Medulla oblongata (tissue), 1 donor: ENCODE measurements around the gene MEPE.

ENCODE experiments used
- DNase-seq: peaks from one replicate; pipeline ENCODE4 v3.0.0-alpha.2; 2015; ENCODE audit errors: extremely low spot score

Gene MEPE

DNA sequence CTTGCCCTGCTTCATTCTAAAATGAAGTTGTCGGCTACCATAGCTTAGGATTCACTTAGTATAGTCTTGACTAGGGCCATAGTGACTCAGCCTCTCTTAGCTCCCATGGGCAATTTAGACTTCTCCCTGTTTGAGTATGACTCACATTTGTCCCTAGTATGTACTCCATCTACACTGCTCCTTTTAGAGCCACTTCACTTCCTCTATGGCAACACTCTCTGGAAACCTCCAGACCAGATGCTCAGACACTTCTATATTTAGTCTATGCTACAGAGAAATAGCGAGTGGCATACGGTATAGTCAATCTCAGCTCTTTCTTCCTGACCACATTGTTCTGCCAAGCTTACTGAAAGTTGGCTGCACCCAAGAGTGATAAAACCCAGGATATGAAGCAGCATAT lies 11.2 kb downstream of the MEPE start:
- peak; percentile 83 for DNase-seq

DNA sequence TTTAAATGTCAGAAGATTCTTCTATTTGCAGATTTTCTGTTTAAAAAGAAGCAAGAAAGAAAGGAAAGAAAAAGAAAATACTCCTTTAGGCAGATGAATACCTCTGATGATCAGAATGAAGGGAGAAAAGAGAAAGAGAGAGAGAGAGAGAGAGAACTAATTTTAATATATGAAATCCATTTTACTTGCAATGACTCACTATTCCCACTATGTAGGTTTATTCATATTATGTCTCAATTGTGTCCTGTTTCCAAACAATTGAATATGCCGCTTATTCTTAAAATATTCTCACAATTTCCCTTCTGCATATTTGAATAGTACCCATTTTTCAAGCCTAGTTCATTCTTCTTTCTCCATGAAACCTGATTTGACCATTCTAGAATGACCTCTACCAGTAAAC lies 11.7 kb downstream of the MEPE start:
- DNase-seq: no peak

DNA sequence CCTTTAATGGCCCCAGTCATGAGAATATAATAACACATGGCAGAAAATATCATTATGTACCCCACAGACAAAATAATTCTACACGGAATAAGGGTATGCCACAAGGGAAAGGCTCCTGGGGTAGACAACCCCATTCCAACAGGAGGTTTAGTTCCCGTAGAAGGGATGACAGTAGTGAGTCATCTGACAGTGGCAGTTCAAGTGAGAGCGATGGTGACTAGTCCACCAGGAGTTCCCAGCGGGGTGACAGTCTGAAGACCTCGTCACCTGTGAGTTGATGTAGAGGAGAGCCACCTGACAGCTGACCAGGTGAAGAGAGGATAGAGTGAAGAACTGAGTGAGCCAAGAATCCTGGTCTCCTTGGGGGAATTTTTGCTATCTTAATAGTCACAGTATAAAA lies 13.5 kb downstream of the MEPE start:
- no peak for DNase-seq

DNA sequence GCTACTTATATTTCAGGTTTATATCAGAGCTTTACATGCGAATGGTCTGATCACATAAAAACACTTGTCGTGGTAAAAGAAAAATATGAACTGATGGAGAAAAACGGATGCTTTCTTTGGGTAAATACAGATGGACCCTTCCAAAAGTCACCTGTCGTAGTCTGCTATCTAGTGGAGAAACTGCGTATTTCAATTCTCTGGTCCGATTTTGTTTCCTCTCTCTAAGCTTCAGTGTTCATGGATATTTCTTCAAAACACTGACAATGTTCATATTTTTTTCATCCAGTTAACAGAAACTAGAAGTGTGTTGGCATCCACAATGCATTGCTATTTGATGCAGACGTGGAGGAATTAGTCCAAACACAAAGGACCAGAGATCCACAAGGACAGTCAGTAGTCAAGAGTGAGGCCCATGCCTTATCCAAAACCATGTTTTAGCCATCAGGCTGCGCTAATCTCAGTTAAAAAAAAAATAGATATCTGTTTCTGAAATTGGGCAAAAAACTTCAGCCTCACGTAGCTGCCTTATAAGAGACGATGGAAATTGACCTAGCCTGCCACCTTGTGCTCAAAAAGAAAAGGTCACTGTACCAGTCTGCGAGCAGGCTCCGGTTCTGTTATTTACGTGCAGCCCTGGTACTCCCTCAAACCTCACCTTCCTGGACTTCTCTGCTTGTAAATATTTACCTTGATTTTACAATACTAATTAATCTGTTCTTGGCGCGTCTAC lies 16.0 kb downstream of the MEPE start:
- peak; percentile 93 for DNase-seq

DNA sequence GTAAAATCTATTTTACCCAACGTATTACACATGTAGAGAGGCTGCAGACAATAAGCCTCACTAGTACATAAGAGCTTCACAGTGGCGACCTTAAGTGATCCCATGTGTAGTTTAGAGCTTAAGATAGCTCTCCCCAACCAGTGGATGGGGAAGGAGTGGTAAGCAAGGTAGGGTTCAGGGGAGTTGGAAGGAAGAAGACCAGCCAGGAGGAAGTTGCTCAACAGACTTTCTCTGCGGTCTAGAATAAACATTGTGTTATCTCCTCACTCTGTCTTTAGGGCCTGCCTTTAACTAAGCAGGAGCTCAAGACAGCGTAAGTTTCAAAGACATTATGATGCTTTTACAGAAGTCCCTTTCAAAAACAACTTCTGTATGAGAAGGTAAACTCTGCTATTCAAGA lies 16.8 kb downstream of the MEPE start:
- DNase-seq: peak; percentile 70

DNA sequence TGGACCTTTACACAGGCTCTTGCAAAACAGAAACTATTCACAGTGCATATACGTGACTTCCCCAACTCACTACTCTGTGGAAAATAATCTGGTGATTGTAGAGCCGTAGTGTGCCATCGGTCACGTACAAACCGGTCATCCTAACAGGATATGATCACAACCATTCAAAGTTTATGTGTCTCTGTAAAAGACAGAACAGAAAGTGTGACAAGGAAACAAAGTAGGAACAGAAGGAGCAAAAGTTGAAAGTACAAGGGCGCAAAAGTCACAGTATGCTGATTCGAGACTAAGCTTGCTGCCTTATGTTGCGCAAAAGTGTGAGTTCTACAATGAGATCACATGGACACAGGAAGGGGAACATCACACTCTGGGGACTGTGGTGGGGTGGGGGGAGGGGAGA lies 18.6 kb downstream of the MEPE start:
- peak; percentile 81 for DNase-seq

DNA sequence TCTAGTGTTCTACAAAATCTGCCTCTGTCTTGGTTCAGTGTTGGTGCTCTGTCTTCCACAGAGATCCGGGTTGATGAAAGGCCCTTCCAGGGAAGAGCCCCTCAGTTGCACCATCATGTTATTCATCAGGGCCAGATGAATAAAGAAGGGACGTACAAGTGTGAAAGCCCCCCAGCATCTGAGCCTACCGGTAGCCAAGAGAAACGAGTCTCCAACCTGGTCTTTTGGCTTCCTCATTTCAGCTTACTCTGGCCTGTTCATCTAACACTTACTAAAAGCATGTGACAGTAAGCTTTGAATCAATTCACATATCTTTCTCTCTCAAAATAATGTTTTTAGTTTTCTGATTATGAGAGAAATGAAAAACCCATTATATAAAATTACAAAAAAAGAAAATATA lies 19.2 kb downstream of the MEPE start:
- DNase-seq: no peak

DNA sequence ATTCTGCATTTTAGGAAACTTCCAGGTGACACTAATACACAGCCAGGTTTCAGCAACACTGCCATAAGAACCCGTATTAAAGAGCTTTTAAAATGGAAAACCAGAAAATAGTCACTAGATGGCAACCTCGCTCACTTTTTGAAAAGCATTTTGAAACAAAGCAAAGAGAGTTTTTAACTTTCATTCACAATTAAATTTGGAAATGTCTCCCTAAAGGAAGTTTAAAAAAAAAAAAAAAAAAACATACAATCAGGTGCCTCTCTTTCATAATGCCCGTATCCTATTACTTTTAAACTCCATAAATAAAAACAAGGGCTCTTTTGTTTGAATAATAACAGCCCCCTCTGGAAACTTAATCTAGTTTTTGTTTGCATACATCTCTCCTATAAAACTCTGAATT lies 20.3 kb downstream of the MEPE start:
- peak; percentile 89 for DNase-seq

DNA sequence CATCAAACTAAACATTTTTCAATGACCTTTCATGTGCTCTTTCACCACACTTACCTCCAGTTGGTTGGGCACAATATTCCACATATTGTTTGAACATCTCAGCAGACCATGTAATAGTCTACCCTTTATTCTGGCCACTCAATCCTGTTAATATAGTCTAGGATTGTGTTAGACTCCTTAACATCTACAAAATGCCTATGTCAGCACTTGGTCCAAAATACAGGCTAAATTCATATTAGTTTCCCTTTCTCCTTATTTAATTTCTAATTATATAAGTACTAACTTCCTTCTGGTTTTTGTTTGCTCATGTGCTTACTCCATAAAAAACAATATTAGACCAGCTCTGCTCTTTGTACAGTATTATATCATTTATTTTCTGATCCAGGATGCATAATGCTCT lies 21.1 kb downstream of the MEPE start:
- DNase-seq: no peak

DNA sequence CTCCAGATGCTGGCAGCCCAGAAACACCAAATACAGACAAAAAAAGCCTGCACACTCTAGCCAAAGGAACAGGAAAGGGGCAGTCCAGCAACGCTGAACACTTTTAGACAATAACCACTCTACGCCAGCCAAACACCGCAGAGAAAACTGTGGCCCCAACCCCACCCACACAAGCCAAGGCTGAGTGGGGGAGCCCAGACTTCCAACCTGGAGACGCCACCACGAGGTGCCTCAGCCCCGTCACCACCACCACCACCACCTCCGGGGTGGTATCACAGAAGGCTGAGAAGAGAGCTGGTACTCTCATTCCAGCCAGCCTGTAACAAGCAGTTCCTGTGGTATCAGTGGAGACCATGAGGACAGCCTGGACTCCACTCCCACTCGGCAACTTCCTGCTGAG lies 22.8 kb downstream of the MEPE start:
- DNase-seq: no peak

DNA sequence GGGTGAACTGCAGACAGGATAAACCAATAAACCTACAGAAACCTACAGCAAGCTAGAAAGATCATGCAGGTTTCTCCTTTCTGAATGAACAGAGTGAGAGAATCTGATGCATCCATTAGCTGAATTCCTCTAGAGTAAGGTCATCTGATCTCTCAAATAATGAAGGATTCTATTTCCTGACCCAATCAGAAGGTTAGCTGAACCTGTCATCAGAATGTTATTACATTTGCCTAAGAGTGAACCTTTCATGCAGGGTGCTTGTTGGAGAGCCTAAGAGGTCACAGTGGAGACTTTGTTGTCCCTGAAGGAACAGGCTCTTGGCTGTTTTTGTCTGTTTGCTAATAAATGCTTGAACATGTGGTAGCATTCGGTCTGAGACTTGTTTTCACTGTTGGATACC lies 24.0 kb downstream of the MEPE start:
- DNase-seq: no peak

DNA sequence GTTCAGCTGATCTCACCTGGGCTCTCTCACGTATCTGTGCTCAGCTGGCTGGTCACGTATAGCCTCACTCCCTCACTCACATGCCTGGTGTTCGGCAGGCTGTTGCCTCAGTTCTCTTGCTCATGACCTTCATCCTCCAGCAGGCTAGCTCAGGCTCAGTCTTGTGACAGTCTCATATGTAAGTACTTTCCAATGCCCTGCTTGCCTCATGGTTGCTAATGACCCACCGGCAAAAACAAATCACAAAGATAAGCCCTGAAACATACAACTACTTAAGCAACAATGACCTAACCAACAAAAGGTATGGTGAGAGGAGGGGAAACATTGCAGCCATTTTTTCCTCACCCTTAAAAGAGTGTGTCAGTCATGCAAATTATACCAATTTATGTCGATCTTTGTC lies 25.0 kb downstream of the MEPE start:
- DNase-seq: no peak

DNA sequence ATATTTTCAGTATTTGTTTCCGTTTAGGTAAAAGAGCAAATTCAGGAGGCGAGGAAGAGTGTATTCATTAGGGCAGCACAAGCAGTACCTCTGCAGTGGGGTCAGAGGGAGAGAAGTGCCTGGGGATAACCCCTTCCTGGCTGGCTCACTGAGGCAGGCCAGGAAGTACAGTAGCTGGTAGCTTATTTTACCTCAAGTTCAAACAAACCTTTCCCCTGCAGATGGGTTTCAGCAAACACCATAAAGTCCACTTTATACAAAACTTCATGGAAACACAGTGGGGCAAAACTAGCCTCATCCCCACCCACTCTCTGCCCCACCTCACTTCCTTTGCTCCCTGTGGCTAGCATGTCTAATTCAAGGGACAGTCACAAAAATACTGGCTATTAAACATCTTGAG lies 29.5 kb downstream of the MEPE start:
- DNase-seq: no peak

DNA sequence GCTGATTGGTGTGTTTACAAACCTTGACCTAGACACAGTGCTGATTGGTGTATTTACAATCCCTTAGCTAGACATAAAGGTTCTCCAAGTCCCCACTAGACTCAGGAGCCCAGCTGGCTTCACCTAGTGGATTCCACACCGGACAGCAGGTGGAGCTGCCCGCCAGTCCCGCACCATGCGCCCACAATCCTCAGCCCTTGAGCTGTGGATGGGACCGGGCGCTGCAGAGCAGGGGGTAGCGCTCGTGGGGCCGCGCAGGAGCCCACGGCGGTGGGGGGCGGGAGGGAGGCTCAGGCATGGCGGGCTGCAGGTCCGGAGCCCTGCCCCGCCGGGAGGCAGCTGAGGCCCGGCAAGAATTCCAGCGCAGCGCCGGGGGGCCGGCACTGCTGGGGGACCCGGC lies 30.7 kb downstream of the MEPE start:
- DNase-seq: no peak

DNA sequence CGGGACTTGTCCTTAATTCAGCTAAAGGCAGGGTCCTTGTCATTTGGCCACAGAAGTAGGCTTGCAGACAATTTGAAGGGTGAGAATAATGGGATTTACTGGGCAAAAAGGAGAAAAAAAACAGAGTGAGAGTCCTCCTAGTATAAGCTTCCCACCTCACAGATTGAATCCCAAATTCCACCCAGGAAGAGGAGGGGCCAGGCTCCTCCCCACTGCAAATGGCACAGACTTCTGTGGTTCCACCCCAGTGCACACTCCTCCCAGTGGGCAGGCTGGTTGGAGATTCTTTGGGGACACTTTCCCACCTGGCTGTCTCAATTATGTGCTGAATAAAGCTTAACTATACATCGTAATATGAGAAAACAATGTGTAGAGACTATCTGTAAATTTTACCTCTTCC lies 31.6 kb downstream of the MEPE start:
- no peak for DNase-seq

DNA sequence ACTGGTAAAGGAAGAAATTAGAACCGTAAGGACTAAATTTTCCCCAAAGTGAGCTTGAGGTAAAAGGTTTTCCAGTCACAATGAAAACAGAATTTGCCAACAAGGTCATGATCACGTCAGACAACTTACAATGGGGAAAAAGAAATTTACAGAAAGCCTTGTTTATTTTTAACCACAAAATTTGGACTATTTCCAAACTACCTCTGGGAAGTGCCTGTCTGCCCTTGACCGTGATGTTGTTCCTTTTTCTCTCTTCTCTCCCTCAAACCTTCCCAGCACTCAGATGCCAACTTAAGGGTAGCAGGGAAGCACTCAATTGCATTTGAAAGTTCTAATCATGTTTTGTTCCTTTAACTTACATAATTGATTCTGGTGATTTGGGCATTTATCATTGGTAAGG lies 32.5 kb downstream of the MEPE start:
- no peak for DNase-seq

DNA sequence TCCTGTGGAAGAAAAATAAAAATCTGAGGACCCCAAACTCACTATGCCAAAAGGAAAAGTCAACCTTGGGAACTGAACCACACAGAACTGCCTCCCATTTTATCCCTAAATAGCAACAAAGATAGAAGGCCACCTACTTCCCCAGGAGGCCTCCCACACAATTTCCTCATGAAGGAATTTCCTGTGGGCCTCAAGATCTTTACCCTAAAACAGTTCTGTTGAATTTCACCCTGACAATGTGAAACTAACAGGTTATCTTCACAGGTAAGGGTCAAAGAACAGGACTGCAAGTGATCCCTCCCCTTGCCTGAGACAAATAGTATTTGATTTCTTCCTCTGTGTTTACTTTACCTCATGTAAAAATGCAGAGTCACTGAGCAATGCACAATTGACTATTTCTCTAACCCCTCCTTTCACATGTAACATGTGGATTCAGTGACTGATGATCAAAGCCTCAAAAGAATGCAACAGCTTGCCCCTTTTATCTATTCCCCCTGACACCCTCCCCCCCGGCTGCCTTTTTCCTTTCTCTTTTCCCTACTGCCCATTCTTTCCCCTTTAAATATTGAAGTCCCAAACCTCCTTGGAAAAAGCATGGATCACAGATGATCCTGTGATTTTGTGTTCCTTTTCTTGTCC lies 33.3 kb downstream of the MEPE start:
- no peak for DNase-seq

DNA sequence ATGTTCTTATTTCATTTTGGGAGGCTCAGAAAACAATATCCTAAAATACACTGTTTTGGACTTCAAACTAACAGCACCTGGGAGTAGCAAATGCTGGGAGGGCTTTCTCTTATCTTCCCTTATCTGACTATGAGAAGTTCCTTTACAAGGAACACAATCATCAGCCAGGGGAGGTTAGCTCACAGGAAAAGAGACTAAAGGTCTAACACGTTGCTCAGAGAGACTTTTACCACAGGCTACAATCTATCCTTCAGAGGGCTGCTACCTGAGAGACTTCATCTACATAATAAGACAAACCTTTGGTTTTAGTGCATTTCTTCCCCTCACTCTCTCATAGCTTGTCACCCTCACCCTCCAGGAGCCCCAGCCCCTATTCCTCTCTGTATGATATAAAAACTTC lies 35.8 kb downstream of the MEPE start:
- DNase-seq: no peak

DNA sequence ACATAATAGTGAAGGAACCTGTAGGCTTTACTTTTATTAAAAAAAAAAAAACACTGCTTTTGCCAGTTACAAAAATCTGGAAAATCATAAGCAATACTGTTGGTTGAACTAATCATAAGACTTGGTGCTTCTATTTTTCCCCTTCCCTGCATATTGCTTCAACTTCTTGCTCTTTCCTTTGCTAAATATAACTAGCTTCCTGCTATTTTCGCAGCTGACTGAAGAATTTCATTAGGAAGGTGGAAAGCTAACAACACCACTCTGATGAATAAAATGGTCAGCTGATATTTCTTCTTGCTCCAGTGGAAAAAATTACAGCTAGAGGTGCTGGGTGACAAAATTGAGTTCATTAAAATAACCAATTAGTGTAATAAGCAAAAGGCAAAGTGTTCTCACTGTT lies 39.3 kb downstream of the MEPE start:
- no peak for DNase-seq

DNA sequence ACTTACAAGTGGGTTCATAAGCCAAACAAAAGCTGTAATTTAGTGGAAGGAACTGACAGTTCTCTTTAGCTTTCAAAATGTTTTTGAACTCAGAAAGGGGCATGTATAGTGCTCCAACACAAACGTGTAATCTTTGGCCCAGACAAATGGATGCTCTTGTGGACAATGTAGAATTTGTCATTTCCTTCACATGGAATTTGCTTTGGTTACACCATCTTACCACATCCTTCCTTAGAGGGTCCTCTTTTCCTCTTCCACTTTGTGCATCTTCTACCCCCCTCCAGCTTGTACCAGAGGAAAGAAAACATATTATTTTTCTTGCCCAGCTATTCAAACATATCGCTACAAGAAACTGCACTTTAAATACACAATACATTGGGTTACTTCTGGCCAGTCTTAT lies 42.4 kb downstream of the MEPE start:
- DNase-seq: no peak

DNA sequence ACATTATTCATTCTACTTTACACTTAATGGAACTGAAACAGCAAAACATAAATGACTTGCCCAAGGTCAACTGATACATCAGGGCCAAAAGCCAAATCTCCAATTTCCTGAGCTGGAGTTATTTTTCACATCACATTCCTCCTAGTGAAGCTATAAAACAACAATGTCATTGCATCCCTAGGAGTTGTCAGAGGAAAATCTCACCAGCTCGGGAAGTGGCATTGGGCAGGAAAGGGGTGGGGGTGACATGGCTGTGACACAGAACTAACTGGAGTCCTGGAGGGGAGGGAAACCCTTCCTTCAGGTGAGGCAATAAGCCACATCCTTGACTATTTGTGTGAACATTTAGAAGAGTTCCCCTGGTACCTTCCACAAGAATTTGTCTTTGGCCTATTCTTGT lies 47.3 kb downstream of the MEPE start:
- DNase-seq: no peak

DNA sequence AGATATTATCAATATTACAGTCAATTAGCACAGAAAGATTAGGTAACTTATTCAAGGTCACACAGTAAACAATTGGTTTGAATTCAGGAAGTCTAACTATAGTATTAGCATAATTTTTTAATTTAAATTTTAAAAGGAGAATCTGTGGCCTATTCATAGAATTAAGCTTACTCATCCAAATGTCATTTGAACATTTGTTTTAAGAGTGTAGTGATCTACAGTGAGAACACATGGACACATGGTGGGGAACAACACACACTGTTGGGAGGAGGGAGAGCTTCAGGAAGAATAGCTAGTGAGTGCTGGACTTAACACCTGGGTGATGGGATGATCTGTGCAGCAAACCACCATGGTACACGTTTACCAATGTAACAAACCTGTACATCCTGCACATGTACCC lies 48.3 kb downstream of the MEPE start:
- no peak for DNase-seq

DNA sequence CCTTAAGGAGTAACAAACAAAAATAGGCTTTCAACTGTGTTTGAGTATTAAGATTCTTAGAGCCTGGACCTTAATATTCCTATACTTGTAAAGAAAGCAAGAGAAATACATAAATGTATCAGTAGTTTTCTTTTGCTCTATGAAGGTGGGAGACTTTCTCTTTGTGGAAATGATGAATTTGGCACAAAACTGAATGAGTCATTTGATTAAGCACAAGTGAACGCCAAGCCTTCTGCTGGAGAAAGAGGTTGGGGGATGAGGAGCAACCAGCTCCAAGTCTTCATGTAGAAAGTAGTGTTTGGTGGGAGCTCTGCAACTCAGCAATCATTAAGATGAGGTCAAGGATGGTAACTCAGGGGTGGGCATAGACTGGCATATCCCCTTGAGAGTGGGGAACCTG lies 49.6 kb downstream of the MEPE start:
- no peak for DNase-seq

DNA sequence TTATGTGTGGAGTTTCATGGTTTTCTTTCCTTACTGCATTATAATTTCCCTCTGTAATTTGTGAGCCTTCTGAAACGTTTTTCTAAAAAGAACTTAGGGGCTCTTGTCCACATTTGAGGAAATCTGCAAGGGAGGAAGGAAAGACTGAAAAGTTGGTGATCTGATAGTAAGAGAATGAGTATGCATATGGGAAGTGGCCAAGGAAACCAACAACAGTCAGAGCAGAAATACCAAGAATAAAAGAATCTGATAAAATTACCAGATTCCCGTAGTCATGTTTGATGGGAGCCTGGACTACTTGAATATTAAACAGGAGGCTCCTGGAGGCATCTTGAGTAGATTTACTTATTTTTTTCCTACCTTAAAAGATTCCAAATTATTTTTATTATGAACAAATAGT lies 50.1 kb downstream of the MEPE start:
- DNase-seq: no peak
